PC-3 (cell line): ENCODE results near the gene PNLIPRP2.

Experiments
- CTCF ChIP-seq: fragments of 300-600 bp; sonication (generic); conservative IDR thresholded peaks from 2 replicates; pipeline ENCODE4 v1.5.1; 2017; ENCODE audit warnings: antibody characterized with exemption, low read depth, mild to moderate bottlenecking, low read length
- EZH2phosphoT487 ChIP-seq: fragments of 300-600 bp; sonication (generic); IDR thresholded peaks from 2 replicates; pipeline ENCODE4 v1.6.1; 2018; ENCODE audit warnings: mild to moderate bottlenecking, antibody characterized with exemption, low read length, borderline replicate concordance

- TF ChIP-seq CTCF, result no peak
- no peak for TF ChIP-seq EZH2phosphoT487
These were observed 46.7 kb downstream of the PNLIPRP2 start for GRCh38 chr10:116667484-116667883.
